GM04503 (cell line): ENCODE data around the gene AZU1.
A peak's percentile ranks its signal among the peaks of the same experiment; 100 is the strongest.
"Not testable (repeated sequence)": the region's sequence is repeated elsewhere in the genome, so short reads cannot be mapped to it uniquely, and the experiment has no call there.

Source experiments
- DNase-seq: peaks from one replicate; pipeline ENCODE4 v3.0.0-alpha.2; 2012; ENCODE audit warnings: low read depth

Gene AZU1

DNA sequence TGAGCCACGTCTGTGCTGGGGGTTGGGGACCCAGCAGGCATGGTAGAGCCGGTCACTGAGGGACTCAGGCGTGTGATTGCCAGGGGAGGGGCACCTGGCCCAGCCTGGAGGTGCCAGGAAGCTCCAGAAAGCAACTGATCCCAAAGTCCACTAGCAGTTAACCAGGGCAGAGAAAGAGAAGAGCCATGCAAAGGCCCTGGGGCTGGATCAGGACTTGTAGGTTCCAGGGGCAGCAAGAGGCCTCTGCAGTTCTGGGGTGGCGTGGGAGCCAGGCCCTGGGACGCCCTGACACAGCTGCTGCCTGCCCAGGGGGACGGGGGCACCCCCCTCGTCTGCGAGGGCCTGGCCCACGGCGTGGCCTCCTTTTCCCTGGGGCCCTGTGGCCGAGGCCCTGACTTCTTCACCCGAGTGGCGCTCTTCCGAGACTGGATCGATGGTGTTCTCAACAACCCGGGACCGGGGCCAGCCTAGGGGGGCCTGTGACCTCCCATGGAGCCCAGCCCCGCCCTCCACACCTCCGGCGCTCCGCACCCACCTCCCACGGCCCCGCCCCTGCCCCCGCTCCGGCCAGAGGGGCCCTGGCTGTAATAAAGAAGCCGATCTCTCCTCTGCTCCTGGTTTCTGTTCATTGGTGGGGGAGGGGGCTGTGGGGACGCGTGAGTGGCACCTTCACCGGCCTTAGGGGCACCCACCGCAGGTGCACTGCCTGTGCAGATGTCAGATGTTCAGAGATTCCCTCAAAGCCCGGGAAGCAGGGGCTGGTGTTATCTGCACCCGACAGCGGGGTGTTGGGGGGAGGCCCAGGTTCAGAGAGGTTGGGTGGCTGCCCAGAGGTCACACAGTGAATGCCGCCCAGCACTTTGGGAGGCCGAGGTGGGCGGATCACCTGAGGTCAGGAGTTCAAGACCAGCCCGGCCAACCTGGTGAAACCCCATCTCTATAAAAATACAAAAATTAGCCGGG is 4.1 kb downstream of the AZU1 start:
- DNase-seq: no peak

DNA sequence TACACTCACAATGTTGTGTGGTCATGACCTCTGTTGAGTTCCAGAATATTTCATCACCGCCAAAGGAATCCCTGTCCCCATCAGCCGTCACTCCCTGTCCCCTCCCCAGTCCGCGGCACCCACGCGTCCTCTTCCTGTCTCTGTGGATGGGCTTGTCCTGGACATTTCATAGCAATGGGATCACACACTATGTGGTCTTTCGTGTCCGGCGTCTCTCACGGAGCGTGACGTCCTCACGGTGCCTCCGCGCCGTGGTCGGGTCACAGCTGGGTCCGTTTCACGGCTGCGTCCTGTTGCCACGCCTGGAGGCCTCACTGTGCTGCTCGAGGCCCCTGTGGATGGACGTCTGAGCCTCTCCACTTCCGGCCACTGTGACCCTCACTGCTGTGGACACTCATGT is 6.6 kb downstream of the AZU1 start:
- no peak for DNase-seq

DNA sequence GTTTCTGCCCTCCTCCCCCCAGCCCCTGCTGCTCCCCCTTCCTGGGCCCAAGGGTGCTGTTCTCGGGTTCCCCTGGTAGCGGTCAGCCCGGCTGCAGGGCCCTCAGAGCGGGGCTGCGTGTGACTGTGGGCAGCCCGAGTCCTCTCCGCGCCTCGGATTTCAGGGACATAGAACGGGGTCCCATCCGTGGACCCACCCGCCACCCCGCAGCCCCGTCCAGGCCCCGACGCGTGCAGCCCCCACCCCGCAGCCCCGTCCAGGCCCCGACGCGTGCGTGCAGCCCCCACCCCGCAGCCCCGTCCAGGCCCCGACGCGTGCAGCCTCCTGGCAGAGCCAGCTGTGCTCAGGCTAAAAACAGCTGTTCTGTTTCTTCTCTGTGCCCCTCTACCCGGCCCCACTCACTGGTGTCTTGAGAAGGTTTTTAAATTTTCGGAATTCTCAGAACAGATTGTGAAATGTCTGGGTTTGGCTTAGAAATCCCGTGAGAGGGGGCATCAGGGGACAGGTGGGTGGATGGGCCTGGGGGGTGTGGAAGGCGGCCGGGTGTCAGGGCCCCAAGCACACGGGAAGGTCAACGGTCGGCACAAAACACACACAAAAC is 7.7 kb downstream of the AZU1 start:
- no peak for DNase-seq

DNA sequence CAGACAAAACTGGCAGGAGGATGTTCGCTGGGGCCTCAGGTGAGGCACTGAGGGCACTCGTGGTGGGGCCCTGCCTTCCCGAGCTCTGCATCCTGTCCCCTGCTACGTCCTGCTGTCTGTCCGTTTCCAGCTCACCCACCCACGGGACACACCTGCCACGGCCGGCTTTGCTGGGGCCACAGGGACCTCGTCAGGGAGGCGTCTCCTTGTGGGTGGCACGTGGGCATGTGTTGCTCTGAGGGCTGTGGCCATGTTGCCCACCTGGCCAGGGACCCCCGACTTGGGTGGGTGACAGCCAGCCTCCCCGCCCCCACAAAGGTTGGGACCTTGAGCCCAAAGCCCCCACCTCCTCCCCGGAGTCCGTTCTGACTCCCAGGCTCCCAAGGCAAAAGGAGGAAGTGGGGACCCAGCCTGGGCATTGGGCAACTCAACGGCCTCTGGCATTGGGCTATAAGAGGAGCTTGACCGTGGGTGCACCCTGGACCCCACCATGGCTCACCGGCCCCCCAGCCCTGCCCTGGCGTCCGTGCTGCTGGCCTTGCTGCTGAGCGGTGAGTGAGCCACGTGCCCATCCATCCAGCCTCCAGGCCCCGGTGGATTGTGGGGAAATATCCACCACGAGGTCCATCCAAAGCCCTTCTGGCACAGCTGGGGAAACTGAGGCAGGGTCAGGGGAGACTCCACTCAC is 13.0 kb downstream of the AZU1 start, which contains the start of gene PRTN3:
Gene PRTN3 (plus strand): TSS at position 481 of the 688 bp plus-strand sequence. CDS start 10 bp downstream, at position 491.
- DNase-seq: no peak

DNA sequence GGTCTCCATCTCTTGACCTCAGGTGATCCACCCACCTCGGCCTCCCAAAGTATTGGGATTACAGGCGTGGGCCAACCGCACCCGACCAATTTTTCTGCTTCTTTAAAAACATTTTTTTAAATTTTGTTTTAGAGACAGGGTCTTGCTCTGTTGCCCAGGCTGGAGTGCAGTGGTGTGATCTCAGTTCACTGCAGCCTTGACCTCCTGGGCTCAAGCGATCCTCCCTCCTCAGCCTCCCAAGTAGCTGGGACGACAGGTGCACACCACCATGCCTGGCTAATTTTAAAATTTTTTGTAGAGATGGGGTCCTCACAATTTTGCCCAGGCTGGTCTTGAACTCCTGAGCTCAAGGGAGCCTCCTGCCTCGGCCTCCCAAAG is 15.2 kb downstream of the AZU1 start:
- not testable (repeated sequence) for DNase-seq

DNA sequence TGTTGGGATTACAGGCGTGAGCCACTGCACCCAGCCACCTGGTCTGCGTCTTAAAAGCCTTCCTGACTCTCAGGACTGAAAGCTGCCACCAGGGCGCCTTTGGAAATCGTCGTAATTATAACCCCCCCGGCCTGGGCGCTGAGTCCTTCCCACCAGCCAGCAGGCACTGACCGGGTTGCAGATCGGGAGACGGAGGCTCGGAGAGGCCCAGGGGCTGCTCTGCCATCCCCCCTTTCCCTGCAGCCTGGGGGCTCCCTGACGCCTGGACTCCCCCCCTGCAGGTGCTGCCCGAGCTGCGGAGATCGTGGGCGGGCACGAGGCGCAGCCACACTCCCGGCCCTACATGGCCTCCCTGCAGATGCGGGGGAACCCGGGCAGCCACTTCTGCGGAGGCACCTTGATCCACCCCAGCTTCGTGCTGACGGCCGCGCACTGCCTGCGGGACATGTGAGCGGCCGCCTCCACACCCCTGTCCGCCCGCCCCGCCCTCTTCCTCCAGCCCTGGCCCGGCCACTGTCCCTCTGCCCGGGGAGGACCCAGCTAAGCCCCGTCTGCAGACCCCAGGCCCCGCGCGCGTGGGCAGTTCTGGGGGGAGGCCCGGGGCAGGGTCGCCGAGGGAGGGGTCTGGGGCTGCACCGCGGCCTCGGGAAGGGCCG is 15.7 kb downstream of the AZU1 start:
- no peak for DNase-seq

DNA sequence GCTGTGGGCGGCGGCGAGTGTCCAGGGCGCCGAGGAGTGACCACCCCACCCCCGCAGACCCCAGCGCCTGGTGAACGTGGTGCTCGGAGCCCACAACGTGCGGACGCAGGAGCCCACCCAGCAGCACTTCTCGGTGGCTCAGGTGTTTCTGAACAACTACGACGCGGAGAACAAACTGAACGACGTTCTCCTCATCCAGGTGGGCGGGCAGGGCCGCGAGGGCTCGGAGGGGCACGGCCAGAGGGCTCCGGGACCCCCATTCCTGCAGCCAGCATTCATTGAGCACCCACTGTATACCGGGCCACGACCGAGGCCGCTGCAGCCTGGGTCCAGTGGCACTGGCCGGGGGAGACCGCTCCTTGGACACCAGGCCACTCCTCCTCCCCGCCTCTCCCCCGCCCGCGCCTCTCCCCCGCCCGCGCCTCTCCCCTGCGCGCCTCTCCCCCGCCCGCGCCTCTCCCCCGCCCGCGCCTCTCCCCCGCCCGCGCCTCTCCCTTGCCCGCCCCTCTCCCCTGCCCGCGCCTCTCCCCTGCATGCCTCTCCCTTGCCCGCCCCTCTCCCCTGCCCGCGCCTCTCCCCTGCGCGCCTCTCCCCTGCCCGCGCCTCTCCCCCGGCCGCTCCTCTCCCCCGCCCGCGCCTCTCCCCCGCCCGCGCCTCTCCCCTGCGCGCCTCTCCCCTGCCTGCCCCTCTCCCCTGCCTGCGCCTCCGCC is 16.4 kb downstream of the AZU1 start:
- DNase-seq: no peak

DNA sequence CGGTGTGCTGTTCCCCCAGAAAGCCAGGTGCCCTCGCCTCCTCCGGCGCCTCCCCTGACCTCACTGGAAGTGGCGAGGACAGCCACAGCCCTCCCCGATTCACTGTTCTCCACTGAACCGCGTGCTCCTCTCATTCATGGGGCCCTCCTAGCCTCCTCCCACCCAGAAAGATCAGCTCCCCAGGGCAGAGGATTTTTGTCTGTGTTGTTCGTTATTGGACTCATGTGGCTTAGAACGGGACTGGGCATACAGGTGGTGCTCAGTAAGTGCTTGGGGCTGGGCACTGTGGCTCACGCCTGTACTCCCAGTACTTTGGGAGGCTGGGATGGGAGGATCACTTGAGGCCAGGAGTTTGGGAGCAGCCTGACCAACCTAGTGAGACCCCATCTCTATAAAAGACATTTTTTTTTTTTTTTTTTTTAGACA is 16.9 kb downstream of the AZU1 start:
- no peak for DNase-seq

DNA sequence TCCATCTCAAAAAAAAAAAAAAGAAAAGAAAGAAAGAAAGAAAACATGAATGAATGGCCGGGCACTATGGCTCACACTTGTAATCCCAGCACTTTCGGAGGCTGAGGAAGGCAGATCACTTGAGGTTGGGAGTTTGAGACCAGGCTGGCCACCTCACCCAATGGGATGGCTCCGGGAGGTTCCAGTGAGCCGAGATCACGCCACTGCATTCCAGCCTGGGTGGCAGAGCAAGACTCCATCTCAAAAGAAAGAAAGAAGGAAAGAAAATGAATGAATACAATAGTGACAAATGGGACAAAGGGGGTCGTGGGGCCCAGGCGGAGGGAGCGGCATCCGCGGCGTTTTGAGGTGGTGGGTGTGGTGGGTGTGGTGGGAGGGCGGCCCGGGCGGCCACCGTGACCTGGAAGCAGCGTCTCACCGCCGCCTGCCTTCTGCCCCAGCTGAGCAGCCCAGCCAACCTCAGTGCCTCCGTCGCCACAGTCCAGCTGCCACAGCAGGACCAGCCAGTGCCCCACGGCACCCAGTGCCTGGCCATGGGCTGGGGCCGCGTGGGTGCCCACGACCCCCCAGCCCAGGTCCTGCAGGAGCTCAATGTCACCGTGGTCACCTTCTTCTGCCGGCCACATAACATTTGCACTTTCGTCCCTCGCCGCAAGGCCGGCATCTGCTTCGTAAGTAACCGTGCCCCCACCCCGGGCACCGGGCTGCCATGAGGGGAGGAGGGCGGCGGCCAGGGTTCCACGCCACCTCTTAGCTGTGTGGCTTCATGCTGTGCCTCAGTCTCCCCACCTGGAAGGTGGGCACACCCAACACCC is 18.3 kb downstream of the AZU1 start:
- DNase-seq: no peak

DNA sequence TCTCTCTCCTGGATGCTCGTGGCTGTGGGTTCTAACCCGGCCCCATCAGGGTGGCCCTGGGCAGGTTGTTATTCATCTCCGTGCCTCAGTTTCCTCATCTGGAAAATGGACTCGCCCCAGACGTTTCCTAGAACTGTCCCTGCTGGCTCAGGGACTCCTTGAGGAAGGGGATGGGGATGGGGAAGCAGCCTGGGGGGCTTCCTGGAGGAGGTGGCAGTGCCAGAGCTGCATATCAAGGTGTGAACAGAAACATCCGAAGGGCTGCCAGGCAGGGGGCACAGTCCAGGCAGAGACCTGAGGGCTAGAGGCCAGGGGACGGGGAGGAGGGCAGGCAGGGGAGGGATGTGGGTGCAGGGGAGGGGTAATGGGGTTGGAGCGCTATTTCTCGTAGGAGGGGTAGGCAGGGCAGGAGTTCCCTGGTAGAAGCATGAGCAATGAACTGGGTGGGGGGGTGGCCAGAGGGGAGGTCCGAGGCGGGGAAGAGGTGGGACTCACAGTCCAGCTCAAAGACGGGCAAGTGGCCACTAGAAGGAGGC is 20.8 kb downstream of the AZU1 start:
- DNase-seq: no peak

DNA sequence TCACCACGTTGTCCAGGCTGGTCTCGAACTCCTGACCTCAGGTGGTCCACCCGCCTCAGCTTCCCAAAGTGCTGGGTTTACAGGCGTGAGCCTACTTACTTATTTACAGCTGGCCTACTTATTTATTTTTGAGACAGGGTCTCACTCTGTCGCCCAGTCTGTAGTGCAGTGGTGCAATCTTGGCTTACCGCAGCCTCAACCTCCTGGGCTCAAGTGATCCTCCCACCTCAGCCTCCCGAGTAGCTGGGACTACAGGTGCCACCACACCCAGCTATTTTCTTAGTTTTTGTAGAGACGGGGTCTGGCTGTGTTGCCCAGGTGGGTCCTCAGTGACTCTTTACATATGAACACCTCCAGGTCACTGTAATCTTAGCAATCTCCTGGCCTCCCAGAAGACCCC is 21.6 kb downstream of the AZU1 start:
- not testable (repeated sequence) for DNase-seq

DNA sequence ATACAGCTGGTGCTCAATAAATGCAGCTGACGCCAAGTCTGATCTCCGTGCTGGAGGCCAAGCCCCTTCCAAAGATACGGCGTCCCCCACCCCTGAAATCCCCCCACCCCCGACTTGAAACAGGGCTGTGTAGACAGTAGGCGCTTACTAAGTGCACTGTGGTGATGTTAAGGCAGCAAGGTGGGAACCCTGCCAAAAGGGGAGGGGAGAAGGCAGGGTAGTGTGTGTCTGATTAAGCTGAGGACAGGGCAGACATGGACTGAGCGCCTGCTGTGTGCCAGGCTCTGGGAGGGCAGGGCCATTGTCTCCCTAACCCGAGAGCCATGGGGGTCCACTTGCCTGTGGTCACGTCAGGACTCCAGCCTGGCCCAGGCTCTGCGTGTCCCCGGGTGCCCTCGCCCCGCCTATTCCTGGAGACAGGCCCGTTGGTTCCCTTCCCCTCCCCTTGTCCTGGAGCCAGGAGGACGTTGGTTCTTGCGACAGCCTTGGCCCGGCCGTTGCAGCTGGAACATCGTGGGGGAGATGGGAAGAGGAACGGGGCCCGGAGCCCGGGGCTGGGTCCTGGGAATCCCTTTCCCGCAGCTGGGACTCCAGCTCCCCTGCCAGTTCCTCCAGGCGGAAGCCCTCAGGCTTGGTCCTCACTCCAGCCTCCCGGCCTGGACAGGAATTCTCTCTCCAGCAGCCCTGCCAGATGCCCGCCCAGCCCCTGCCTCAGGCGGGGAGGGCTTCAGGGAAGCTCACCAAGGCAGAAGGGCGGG is 22.8 kb downstream of the AZU1 start:
- DNase-seq: peak; percentile 73

DNA sequence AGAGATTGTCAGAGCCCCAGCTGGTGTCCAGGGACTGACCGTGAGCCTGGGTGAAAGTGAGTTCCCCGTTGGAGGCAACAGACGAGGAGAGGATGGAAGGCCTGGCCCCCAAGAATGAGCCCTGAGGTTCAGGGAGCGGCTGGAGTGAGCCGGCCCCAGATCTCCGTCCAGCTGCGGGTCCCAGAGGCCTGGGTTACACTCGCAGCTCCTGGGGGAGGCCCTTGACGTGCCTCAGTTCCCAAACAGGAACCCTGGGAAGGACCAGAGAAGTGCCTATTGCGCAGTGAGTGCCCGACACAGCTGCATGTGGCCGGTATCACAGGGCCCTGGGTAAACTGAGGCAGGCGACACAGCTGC is 23.3 kb downstream of the AZU1 start:
- no peak for DNase-seq

DNA sequence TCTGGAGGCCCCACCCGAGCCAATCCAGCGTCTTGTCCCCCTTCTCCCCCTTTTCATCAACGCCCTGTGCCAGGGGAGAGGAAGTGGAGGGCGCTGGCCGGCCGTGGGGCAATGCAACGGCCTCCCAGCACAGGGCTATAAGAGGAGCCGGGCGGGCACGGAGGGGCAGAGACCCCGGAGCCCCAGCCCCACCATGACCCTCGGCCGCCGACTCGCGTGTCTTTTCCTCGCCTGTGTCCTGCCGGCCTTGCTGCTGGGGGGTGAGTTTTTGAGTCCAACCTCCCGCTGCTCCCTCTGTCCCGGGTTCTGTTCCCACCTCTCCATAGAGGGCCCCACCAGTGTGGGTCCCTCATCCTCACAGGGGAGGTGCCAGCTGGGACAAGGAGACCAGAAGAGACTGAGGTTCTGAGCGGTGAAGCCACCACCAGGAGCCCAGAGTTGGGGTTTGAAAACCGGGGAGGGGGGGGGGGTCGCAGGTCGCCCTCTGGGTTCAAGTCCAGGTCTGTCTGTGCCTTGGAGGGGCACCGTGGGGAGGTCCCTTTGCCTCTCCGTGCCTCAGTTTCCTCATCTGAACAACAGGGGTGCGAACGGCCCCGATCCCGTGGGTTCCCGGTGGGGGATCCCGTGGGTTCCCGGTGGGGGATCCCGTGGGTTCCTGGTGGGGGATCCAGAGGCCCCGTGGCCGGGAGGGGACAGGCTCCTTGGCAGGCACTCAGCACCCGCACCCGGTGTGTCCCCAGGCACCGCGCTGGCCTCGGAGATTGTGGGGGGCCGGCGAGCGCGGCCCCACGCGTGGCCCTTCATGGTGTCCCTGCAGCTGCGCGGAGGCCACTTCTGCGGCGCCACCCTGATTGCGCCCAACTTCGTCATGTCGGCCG is 24.7 kb downstream of the AZU1 start, which contains the start of gene ELANE:
Gene ELANE (plus strand): TSS at position 168 of the 878 bp plus-strand sequence. CDS start 26 bp downstream, at position 194.
- no peak for DNase-seq

DNA sequence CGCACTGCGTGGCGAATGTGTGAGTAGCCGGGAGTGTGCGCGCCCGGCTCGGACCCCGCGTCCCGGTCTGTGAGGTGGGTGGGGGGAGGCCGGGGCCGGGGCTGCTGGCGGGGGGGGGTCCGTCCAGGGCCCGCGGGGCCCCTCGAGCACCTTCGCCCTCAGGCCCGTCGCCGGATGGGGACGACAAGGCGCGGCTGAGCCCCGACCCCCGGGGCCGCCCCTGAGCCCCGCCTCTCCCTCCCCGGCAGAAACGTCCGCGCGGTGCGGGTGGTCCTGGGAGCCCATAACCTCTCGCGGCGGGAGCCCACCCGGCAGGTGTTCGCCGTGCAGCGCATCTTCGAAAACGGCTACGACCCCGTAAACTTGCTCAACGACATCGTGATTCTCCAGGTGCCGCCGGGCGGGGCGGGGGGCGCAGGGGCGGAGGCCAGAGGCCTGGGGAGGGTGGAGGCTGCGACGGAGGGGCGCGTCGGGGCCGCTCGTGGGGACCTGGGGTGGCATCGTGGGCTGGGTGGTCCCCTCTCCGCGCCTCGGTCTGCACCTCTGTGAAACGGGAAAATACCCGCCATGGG is 25.5 kb downstream of the AZU1 start:
- no peak for DNase-seq

DNA sequence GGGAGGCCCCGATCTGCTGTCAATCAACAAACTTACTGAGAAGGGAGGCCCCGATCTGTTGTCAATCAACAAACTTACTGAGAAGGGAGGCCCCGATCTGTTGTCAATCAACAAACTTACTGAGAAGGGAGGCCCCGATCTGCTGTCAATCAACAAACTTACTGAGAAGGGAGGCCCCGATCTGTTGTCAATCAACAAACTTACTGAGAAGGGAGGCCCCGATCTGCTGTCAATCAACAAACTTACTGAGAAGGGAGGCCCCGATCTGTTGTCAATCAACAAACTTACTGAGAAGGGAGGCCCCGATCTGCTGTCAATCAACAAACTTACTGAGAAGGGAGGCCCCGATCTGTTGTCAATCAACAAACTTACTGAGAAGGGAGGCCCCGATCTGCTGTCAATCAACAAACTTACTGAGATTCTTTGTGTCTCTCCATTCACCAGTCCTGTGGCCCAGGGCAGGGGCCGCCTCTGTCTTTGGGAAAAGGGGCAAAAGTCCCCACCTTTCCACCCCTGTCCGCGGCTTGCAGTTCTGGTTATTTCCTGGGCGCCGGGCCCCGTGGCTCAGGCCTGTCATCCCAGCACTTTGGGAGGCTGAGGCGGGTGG is 26.1 kb downstream of the AZU1 start:
- DNase-seq: not testable (repeated sequence)

DNA sequence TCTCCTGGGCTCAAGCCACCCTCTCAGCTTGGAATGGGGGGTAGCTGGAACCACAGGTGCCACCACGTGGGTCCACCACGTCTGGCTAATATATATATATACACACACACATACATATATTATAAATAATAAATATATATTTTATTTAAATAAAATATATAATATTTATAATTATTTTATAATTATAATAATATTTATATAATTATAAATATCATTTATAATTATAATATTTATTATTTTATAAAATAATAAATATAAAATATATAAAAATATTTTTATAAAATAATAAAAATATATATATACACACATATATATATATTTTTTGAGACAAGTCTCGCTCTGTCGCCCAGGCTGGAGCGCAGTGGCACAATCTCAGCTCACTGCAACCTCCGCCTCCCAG is 26.9 kb downstream of the AZU1 start:
- no peak for DNase-seq

DNA sequence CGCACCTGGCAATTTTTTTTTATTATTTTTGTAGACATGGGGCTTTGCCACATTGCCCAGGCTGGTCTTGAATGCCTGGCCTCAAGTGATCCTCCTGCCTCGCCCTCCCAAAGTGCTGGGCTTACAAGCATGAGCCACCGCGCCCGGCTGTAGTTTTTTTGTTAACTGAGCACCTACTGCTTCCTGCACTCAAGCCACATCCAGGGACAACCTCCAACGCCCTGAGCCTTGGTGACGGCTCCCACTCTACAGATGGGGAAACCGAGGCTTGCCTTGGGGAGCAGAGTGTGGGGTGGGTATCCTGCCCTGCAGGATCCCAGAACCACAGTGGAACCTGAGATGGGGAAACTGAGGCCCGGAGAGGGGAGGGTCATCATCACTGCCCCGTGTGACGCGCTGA is 27.5 kb downstream of the AZU1 start:
- DNase-seq: no peak
